GM12875 (cell line): ENCODE data around the gene PHACTR1.

ENCODE experiments used
- H3K4me3 ChIP-seq: one replicate; pipeline ENCODE4 v1.5.1; 2011; ENCODE audit warnings: low read depth, low read length, control low read depth
- TF ChIP-seq, protein P1 (sequence below): IDR thresholded peaks from 2 replicates; pipeline ENCODE4 v1.5.1; 2011; ENCODE audit warnings: low read depth, mild to moderate bottlenecking, control low read depth, inconsistent platforms, low read length, moderate library complexity, borderline replicate concordance; ENCODE audit not compliant: insufficient read depth

PHACTR1 gene

DNA sequence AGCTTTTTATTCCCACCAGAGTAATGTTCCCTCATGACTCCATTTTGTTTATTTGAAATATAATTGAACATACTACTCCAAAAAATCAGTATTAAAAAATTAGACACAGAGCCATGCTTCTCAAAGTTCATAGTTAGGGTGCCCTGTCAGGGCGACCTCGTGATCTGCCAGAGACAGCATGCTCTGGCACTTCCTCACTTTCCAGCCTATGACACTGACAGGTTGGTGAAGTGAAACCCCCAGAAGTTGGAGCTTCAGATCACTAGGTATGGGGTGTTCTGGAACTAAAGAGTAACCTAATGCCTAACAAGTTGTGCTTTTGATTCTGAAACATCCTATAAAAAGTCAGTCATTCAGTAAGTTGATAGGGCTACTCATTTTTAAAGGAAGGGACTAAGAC is 518.8 kb downstream of the PHACTR1 start:
- TF ChIP-seq, protein P1, sequence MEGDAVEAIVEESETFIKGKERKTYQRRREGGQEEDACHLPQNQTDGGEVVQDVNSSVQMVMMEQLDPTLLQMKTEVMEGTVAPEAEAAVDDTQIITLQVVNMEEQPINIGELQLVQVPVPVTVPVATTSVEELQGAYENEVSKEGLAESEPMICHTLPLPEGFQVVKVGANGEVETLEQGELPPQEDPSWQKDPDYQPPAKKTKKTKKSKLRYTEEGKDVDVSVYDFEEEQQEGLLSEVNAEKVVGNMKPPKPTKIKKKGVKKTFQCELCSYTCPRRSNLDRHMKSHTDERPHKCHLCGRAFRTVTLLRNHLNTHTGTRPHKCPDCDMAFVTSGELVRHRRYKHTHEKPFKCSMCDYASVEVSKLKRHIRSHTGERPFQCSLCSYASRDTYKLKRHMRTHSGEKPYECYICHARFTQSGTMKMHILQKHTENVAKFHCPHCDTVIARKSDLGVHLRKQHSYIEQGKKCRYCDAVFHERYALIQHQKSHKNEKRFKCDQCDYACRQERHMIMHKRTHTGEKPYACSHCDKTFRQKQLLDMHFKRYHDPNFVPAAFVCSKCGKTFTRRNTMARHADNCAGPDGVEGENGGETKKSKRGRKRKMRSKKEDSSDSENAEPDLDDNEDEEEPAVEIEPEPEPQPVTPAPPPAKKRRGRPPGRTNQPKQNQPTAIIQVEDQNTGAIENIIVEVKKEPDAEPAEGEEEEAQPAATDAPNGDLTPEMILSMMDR: no peak
- no peak overlapping the region for H3K4me3 ChIP-seq

DNA sequence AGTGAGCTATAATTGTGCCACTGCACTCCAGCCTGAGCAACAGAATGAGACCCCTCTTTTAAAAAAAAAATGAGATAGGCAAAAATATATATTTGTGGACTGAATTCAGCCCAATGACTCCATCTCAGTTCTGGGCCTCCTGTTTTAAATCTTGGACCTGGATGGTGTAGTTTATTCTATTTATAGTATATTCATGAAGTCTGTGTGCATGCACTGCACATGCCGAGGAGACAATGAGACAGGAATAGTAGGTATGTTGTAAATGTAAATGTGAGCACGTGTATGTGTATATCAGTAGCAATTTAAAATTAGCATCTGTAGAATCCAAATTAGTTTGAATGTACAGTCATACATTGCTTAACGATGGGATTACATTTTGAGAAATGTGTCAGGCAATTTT is 520.8 kb downstream of the PHACTR1 start:
- TF ChIP-seq, protein P1: no peak

DNA sequence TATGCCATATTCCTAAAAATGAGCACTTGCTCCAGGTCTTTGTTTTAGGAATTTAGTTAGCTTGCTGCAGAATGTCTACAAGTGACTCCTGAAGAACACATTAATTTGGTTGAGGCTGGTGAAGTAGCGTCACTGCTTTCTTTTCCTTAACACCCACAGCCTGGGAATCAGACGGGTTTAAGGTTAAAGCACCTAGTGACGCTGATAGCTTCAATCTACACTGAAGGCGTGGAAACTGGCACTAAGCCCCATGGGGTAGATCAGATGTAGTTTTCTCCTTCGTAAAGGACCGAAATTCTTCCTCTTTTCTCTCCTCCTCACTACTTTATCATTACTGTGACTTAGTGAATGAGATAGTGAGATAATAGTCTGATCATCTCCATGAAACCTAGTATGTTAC is 521.5 kb downstream of the PHACTR1 start:
- TF ChIP-seq, protein P1: no peak
- H3K4me3 ChIP-seq: no peak overlapping the region

More for the DNA sequence above, 520.8 kb downstream of the PHACTR1 start:
- H3K4me3 ChIP-seq: no peak overlapping the region

DNA sequence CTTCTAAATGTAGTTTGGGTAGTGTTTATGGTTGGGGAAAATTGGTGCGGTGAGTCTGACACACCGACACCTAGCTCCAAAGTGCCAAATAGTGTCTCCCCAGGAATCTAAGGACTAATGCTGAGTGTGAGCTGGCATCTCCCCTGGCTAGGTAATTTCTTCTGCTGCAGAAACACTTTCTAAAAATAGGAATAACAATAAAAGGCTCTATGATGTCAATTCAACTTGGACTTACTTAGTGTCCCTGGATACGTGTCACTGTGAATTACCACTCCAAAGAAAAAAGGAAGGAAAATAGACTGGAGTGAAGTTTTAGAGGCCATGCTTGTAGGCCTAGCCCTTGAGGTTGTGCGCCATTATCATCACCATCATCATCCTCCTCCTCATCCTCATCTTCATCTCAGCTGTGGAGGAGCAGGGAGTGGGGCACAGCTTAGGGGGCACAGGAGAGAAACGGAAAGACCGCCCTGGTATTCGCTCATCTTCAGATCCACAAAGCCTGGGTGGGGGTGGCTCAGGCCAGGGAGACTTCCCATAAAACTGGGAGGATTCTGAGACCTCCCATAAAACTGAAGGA is 522.2 kb downstream of the PHACTR1 start:
- TF ChIP-seq, protein P1: no peak
- no peak overlapping the region for H3K4me3 ChIP-seq

DNA sequence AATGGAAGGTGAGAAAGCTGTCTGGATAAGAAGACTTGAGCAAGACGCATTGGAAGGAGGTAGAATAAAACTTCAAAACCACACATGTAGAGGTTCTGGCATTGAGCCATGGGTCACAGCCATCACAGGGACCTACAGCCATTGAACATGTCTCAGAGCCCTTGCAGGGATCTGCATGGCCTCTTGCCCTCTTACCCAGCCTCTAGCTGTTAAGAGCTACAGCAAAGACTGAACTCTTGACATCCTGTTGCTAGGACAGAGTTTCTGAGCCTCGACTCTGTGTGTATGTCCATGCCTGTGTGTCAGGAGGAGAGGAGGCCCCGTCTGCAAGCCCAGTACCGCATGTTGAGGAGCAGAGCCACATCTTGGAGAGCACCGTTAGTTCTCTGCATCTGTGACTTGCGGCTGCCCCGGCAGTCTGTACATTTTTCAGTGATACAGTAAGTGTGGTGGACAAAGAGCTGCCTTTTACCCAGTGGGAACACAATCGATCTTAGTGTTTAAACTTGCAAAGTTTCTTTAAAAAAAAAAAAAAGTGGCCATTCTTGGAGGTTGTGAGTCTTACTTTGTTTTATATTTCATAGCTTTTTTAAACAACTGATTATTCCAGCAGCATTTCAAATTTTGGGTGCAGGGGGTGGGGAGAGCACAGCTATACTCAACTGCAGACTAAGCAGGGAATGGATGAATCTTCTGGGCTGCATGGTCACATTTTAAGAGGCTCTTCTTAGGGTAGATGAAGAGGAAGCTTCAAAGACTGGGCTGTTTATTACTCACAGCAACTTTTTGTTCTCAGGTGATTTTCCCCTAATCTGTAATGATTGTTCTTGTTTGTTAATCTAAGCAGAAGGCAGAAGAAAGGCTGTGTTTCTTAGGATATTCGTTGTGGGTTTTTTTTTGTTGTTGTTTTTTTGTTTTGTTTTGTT is 523.2 kb downstream of the PHACTR1 start:
- no peak overlapping the region for H3K4me3 ChIP-seq
- TF ChIP-seq, protein P1: no peak

DNA sequence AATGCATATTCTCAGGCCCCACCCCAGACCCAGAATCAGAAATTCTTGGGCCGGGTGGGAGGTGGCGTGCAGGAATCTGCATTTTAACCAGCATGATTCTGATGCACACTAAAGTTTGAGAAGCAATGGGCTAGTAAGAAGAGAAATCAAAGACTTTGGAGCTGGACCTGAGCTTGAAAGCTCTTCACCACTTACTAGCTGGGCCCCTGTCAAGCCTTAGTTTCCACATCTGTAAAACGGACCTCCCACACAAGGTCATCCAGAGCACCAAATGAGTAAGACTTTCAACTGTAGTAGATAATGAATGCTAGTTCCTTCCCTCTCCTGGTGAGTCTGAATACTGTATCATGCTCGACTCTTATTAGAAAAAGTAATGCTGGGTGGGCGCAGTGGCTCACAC is 524.8 kb downstream of the PHACTR1 start:
- TF ChIP-seq, protein P1: no peak
- H3K4me3 ChIP-seq: no peak overlapping the region

DNA sequence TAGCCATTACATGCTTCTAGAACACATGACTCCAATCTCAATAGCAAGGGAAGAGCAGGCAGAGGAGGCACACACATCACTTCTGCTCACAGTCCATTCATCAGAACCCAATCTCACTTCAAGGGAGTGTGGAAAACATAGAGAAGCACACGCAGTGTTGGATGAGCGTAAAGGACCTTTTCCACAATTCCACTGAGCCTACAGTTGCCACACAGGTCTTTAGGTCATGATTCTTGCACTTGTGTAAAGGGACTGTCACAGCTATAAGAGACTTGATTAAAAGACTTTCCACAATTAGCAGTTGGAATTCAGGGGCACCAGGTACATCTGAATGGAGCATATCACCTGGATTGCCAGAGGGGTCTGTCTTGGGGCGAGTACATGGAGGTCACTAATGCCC is 525.6 kb downstream of the PHACTR1 start:
- TF ChIP-seq, protein P1: no peak
- H3K4me3 ChIP-seq: no peak overlapping the region
